ENCODE measurements around the gene ZNF200.

DNA sequence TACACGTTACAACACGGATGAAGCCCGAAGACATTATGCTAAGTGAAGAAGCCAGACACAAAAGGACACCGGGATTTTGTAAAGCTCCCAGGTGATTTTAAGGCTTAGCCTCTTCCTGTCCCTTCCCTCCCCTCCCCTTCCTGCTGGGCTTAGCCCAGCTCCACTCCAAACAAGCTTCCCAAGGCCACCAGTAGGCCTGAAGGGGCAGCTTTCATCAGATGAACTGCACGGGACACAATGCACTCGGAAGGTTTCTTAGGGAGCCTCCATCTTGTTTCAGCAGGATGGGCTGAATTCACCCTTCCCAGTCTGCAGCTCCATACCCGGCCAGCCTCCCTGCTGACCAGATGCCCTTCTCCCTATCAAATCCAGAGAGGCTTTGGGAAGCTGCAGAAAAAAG is 11.0 kb upstream of the ZNF200 start:
- TF ChIP-seq POLR2A (IDR thresholded peaks at IDR 0.05), result no peak
- TF ChIP-seq, protein P1, sequence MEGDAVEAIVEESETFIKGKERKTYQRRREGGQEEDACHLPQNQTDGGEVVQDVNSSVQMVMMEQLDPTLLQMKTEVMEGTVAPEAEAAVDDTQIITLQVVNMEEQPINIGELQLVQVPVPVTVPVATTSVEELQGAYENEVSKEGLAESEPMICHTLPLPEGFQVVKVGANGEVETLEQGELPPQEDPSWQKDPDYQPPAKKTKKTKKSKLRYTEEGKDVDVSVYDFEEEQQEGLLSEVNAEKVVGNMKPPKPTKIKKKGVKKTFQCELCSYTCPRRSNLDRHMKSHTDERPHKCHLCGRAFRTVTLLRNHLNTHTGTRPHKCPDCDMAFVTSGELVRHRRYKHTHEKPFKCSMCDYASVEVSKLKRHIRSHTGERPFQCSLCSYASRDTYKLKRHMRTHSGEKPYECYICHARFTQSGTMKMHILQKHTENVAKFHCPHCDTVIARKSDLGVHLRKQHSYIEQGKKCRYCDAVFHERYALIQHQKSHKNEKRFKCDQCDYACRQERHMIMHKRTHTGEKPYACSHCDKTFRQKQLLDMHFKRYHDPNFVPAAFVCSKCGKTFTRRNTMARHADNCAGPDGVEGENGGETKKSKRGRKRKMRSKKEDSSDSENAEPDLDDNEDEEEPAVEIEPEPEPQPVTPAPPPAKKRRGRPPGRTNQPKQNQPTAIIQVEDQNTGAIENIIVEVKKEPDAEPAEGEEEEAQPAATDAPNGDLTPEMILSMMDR (IDR thresholded peaks at IDR 0.05 in 4 of 5, conservative IDR thresholded peaks at IDR 0.05 in 1 of 5), result no peak
